Mesothelial cell of epicardium (in vitro differentiated cells): ENCODE results near the gene LRP6. TPM values are rescaled to one million over a fixed set of nuclear protein-coding genes. Genes with fewer than 3 reads are reported as not detected.

Experiments used
- DNase-seq, 2 experiments: peaks; one replicate each; pipeline ENCODE4 v3.0.0; 2021; ENCODE audit warnings: low spot score in 2 of 2; ENCODE audit not compliant: unreplicated experiment in 2 of 2
- H3K27ac Mint-ChIP-seq: 2 replicates; pipeline ENCODE4 v1.8.0; 2021; ENCODE audit warnings: mixed read lengths
- H3K27me3 Mint-ChIP-seq: 2 replicates; pipeline ENCODE4 v1.8.0; 2021; ENCODE audit warnings: low read depth, mixed read lengths
- H3K36me3 Mint-ChIP-seq: 2 replicates; pipeline ENCODE4 v1.8.0; 2021; ENCODE audit warnings: mixed read lengths
- H3K4me1 Mint-ChIP-seq: 2 replicates; pipeline ENCODE4 v1.8.0; 2021; ENCODE audit warnings: mixed read lengths
- H3K4me3 Mint-ChIP-seq: 2 replicates; pipeline ENCODE4 v1.8.0; 2021; ENCODE audit warnings: mild to moderate bottlenecking, moderate library complexity, mixed read lengths
- H3K9me3 Mint-ChIP-seq: 2 replicates; pipeline ENCODE4 v1.8.0; 2021; ENCODE audit warnings: mixed read lengths
- total RNA-seq: library from RNA; stranded (reverse); gene quantifications from 3 replicates; pipeline ENCODE4 v1.2.1, GENCODE V29; 2021
- TF ChIP-seq, protein P1 (sequence below): fragments of 200-600 bp; sonication (generic); IDR thresholded peaks from one replicate; pipeline ENCODE4 v1.5.0; 2021; ENCODE audit warnings: antibody characterized with exemption; ENCODE audit not compliant: unreplicated experiment

The LRP6 gene
- total RNA-seq, 1 donor from 2014 or later: 72.9 TPM

GRCh38 chr12:12282202-12282601, 15.4 kb upstream of the LRP6 start:
- TF ChIP-seq, protein P1, sequence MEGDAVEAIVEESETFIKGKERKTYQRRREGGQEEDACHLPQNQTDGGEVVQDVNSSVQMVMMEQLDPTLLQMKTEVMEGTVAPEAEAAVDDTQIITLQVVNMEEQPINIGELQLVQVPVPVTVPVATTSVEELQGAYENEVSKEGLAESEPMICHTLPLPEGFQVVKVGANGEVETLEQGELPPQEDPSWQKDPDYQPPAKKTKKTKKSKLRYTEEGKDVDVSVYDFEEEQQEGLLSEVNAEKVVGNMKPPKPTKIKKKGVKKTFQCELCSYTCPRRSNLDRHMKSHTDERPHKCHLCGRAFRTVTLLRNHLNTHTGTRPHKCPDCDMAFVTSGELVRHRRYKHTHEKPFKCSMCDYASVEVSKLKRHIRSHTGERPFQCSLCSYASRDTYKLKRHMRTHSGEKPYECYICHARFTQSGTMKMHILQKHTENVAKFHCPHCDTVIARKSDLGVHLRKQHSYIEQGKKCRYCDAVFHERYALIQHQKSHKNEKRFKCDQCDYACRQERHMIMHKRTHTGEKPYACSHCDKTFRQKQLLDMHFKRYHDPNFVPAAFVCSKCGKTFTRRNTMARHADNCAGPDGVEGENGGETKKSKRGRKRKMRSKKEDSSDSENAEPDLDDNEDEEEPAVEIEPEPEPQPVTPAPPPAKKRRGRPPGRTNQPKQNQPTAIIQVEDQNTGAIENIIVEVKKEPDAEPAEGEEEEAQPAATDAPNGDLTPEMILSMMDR: no peak
- Mint-ChIP-seq H3K4me3 (no peak overlapping the region), H3K27ac (no peak overlapping the region), H3K27me3 (no peaks in the 10 kb centered on the region), H3K4me1 (peaks cover 12% of the 10 kb centered on the region), H3K9me3 (peaks cover 10% of the 10 kb centered on the region), H3K36me3 (peaks cover 4% of the 10 kb centered on the region)
- DNase-seq: no peak

DNA sequence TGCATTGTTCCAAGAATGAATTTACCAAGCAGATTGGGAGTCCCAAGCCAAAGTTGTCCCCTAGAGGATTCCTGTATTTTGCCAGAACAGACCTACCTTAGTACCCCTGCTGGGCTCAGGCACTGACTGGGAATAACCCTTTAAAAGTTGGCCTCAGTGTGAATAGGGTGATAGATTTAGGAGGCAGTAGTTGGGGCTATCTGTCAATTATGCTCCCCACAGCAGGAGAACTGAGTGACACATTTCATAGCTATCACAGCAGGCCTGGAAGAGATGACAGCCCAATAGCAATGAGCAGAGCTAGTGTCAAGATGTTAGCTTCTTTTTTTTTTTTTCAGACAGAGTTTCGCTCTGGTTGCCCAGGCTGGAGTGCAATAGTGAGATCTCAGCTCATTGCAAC, 14.3 kb upstream of the LRP6 start:
- H3K36me3 Mint-ChIP-seq: peaks cover 5% of the 10 kb centered on the region
- H3K4me1 Mint-ChIP-seq: peaks cover 12% of the 10 kb centered on the region
- H3K9me3 Mint-ChIP-seq: peaks cover 17% of the 10 kb centered on the region
- H3K27ac Mint-ChIP-seq: no peak overlapping the region
- DNase-seq: no peak
- no peak overlapping the region for H3K4me3 Mint-ChIP-seq
- TF ChIP-seq, protein P1: no peak
- no peaks in the 10 kb centered on the region for H3K27me3 Mint-ChIP-seq

- Mint-ChIP-seq H3K27me3 (no peaks in the 10 kb centered on the region), H3K36me3 (peaks cover 5% of the 10 kb centered on the region), H3K9me3 (peaks cover 21% of the 10 kb centered on the region), H3K4me3 (no peak overlapping the region), H3K4me1 (peaks cover 12% of the 10 kb centered on the region), H3K27ac (no peak overlapping the region)
- no peak for DNase-seq
- TF ChIP-seq, protein P1: no peak
Observed at GRCh38 chr12:12278899-12279298, 12.1 kb upstream of the LRP6 start.

GRCh38 chr12:12275874-12276273, 9.0 kb upstream of the LRP6 start:
- TF ChIP-seq, protein P1: no peak
- Mint-ChIP-seq H3K27me3 (no peaks in the 10 kb centered on the region), H3K27ac (no peak overlapping the region), H3K9me3 (peaks cover 21% of the 10 kb centered on the region), H3K36me3 (peaks cover 5% of the 10 kb centered on the region), H3K4me3 (no peak overlapping the region), H3K4me1 (peaks cover 8% of the 10 kb centered on the region)
- DNase-seq: no peak

DNA sequence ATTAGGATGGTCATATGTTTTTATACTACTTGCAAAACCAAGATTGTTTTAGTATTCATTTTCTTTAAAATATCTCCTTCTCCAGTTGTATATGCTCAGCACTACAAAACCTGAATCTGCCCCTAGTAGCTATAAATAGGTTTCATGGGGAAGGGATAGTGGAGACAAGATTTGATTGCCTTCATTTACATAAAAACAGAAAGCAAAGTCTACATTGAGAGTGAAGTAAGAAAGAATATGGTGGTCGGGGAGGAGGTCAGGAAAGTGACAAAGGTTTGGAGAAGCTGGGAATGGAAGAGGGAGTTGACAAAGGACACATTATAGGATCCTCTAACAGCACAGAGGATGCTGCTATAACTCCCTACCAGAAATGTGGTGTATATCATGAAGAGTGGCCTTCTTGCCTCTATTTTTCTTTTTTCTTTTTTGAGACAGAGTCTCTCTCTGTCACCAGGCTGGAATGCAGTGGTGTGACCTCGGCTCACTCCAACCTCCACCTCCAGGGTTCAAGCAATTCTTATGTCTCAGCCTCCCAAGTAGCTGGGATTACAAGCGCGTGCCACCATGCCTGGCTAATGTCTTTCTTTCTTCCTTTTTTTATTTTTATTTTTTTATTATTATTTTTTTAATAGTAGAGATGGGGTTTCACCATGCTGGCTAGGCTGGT, 6.6 kb upstream of the LRP6 start:
- Mint-ChIP-seq H3K27ac (no peak overlapping the region), H3K27me3 (no peaks in the 10 kb centered on the region), H3K9me3 (peaks cover 17% of the 10 kb centered on the region), H3K4me1 (peaks cover 8% of the 10 kb centered on the region), H3K36me3 (peaks cover 5% of the 10 kb centered on the region), H3K4me3 (no peak overlapping the region)
- TF ChIP-seq, protein P1: no peak
- no peak for DNase-seq
